Neuronal stem cell (in vitro differentiated cells): ENCODE results near the gene PCCA.

Experiments used
- DNase-seq: peaks from one replicate; pipeline ENCODE4 v3.0.0-alpha.2; 2013; ENCODE audit warnings: low spot score
- H2AFZ ChIP-seq: one replicate; pipeline ENCODE4 v1.6.1; 2013; ENCODE audit warnings: mild to moderate bottlenecking, low read length, inconsistent platforms
- H2AK5ac ChIP-seq: 2 replicates; pipeline ENCODE4 v1.6.1; 2013; ENCODE audit warnings: low read depth, mild to moderate bottlenecking, inconsistent platforms, low read length, moderate library complexity, mixed read lengths
- H2BK120ac ChIP-seq: 2 replicates; pipeline ENCODE4 v1.6.1; 2013; ENCODE audit warnings: low read depth, mild to moderate bottlenecking, inconsistent platforms, low read length, moderate library complexity, mixed read lengths
- H2BK12ac ChIP-seq: one replicate; pipeline ENCODE4 v1.6.1; 2013; ENCODE audit warnings: low read length, inconsistent platforms
- H2BK15ac ChIP-seq: 2 replicates; pipeline ENCODE4 v1.6.1; 2013; ENCODE audit warnings: mild to moderate bottlenecking, low read length, inconsistent platforms, mixed read lengths
- H2BK5ac ChIP-seq: one replicate; pipeline ENCODE4 v1.6.1; 2013; ENCODE audit warnings: inconsistent platforms, mild to moderate bottlenecking, low read length, moderate library complexity
- H3K14ac ChIP-seq: one replicate; pipeline ENCODE4 v1.6.1; 2013; ENCODE audit warnings: low read length, inconsistent platforms
- H3K18ac ChIP-seq: 2 replicates; pipeline ENCODE4 v1.6.1; 2013; ENCODE audit warnings: low read length, inconsistent platforms
- H3K23ac ChIP-seq: 2 replicates; pipeline ENCODE4 v1.6.1; 2013; ENCODE audit warnings: low read depth, mild to moderate bottlenecking, mixed read lengths, low read length, inconsistent platforms; ENCODE audit not compliant: poor library complexity
- H3K27ac ChIP-seq: replicated peaks from 3 replicates; pipeline ENCODE4 v1.5.1; 2013; ENCODE audit warnings: low read length, inconsistent platforms
- H3K27me3 ChIP-seq, 3 experiments: 2 replicates each; pipeline ENCODE4 v1.6.1; 2013; ENCODE audit warnings: low read length in 3 of 3, mild to moderate bottlenecking in 2 of 3, inconsistent platforms in 1 of 3, low read depth in 1 of 3, mixed read lengths in 1 of 3, moderate library complexity in 1 of 3; ENCODE audit not compliant: control insufficient read depth in 3 of 3, insufficient read depth in 3 of 3
- H3K36me3 ChIP-seq, 2 donors: replicated peaks in 1 of 2; 2 replicates each; pipeline ENCODE4 v1.6.1; 2013; ENCODE audit warnings: low read length in 2 of 2; ENCODE audit not compliant: control insufficient read depth in 2 of 2, insufficient read depth in 2 of 2
- H3K4ac ChIP-seq: 2 replicates; pipeline ENCODE4 v1.6.1; 2013; ENCODE audit warnings: inconsistent platforms, mild to moderate bottlenecking, low read length, moderate library complexity
- H3K4me1 ChIP-seq, 2 donors: 1 replicate in 1 of 2; 2 replicates in 1 of 2; pipeline ENCODE4 v1.6.1; 2013; ENCODE audit warnings: low read length in 2 of 2, low read depth in 1 of 2; ENCODE audit not compliant: control insufficient read depth in 2 of 2, insufficient read depth in 1 of 2
- H3K4me2 ChIP-seq: one replicate; pipeline ENCODE4 v1.6.1; 2013; ENCODE audit warnings: mild to moderate bottlenecking, low read length, inconsistent platforms; ENCODE audit not compliant: insufficient read depth, poor library complexity, severe bottlenecking
- H3K4me3 ChIP-seq, 2 donors: 2 replicates each; pipeline ENCODE4 v1.5.1; 2013; ENCODE audit warnings: low read length in 2 of 2, mild to moderate bottlenecking in 2 of 2, inconsistent platforms in 1 of 2, moderate library complexity in 1 of 2
- H3K79me1 ChIP-seq: one replicate; pipeline ENCODE4 v1.6.1; 2013; ENCODE audit warnings: low read depth, mild to moderate bottlenecking, inconsistent platforms, low read length, moderate library complexity
- H3K9ac ChIP-seq: one replicate; pipeline ENCODE4 v1.6.1; 2013; ENCODE audit warnings: mild to moderate bottlenecking, low read depth, low read length, inconsistent platforms; ENCODE audit not compliant: poor library complexity
- H3K9me3 ChIP-seq, 2 donors: replicated peaks in 1 of 2; 2 replicates each; pipeline versions ENCODE3 to v1.6.1; 2013; ENCODE audit warnings: low read length in 2 of 2, mild to moderate bottlenecking in 2 of 2, inconsistent platforms in 1 of 2, low read depth in 1 of 2, mixed read lengths in 1 of 2, moderate library complexity in 1 of 2; ENCODE audit not compliant: control insufficient read depth in 2 of 2, insufficient read depth in 1 of 2
- H4K8ac ChIP-seq: one replicate; pipeline ENCODE4 v1.6.1; 2013; ENCODE audit warnings: low read depth, mild to moderate bottlenecking, inconsistent platforms, low read length, moderate library complexity
- H4K91ac ChIP-seq: one replicate; pipeline ENCODE4 v1.6.1; 2013; ENCODE audit warnings: low read length, low read depth, mild to moderate bottlenecking, inconsistent platforms; ENCODE audit not compliant: poor library complexity
- WGBS, 2 donors: extraction: QIAGEN DNeasy Blood & Tissue Kit; methylation state at CpG; one replicate each; pipeline ENCODE4 v1.1.7; 2013; ENCODE audit warnings: missing lambda C conversion rate in 2 of 2, mixed read lengths in 1 of 2; ENCODE audit not compliant: insufficient read length in 2 of 2, insufficient replicate concordance in 1 of 2; ENCODE audit errors: extremely low coverage in 2 of 2; 5-methylcytosine and 5-hydroxymethylcytosine counted together

Gene PCCA

DNA sequence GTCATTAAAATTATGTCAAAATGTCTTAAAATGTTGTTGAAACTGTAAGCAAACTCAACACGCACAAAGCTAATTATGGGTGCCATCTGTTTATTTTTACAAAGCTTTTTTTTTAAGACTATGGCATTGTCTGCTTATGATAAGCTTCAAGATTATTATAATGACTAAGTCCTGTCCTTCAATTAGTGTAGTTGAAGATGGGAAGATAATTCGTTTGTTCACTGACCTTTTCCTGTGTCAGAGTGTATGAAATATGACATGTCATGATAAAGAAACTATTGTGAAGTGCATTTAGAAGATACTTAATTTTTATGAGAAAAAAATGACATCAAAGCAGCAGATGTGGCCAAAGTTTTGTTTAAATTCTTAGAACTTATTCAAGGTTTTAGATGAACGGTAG, 211.3 kb downstream of the PCCA start:
- no CpG with 5 or more reads among the region's 3 CpGs for WGBS, 2 donors
- Histone ChIP-seq H3K9ac (no peak overlapping the region), H3K27ac (no peak overlapping the region), H3K4ac (no peak overlapping the region), H2BK15ac (no peak overlapping the region), H2BK12ac (no peak overlapping the region), H4K91ac (no peak overlapping the region), H2BK120ac (no peak overlapping the region), H3K23ac (no peak overlapping the region), H3K79me1 (no peaks in the 10 kb centered on the region), H3K27me3 (no peaks in the 10 kb centered on the region), H3K4me1 (peaks cover 0 to 9% of the 10 kb centered on the region in 2 donors), H3K9me3 (peaks cover 0 to 2% of the 10 kb centered on the region in 2 donors), H2AK5ac (no peak overlapping the region), H3K18ac (no peak overlapping the region), H3K14ac (no peak overlapping the region), H3K36me3 (peaks cover 0 to 5% of the 10 kb centered on the region in 2 donors), H3K4me2 (no peak overlapping the region), H2AFZ (no peak overlapping the region), H3K4me3 (no peak overlapping the region), H2BK5ac (no peak overlapping the region), H4K8ac (no peak overlapping the region)
- DNase-seq, result no peak

GRCh38 chr13:100300708-100301107, 211.8 kb downstream of the PCCA start:
- Histone ChIP-seq H3K18ac (no peak overlapping the region), H3K4me3 (no peak overlapping the region), H4K91ac (no peak overlapping the region), H3K23ac (no peak overlapping the region), H3K27me3 (no peaks in the 10 kb centered on the region), H3K79me1 (no peaks in the 10 kb centered on the region), H2AFZ (no peak overlapping the region), H3K9me3 (peaks cover 0 to 2% of the 10 kb centered on the region in 2 donors), H2BK120ac (no peak overlapping the region), H2BK15ac (no peak overlapping the region), H4K8ac (no peak overlapping the region), H2BK5ac (no peak overlapping the region), H3K36me3 (peaks cover 0 to 5% of the 10 kb centered on the region in 2 donors), H3K4ac (no peak overlapping the region), H2BK12ac (no peak overlapping the region), H2AK5ac (no peak overlapping the region), H3K9ac (no peak overlapping the region), H3K14ac (no peak overlapping the region), H3K27ac (no peak overlapping the region), H3K4me1 (peaks cover 0 to 9% of the 10 kb centered on the region in 2 donors), H3K4me2 (no peak overlapping the region)
- DNase-seq, result no peak
- WGBS, 2 donors, result no CpG with 5 or more reads among the region's 4 CpGs

DNA sequence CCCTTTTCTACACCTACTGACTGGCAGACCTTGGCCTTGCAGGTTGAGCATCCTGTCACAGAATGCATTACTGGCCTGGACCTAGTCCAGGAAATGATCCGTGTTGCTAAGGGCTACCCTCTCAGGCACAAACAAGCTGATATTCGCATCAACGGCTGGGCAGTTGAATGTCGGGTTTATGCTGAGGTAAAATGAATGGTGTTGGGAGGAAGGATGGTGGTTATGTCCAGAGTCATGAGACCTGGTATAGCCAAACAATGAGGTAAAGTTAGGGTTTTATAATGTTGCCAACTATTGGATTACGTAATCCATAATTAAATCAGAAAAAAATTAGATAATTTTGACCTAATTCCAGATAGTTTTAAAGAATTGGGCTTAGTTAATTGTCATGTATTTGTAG, 212.5 kb downstream of the PCCA start:
- no peak overlapping the region for H3K23ac ChIP-seq
- no peak overlapping the region for H3K9ac ChIP-seq
- H3K79me1 ChIP-seq, result no peaks in the 10 kb centered on the region
- H2BK12ac ChIP-seq, result no peak overlapping the region
- H2BK15ac ChIP-seq, result no peak overlapping the region
- peaks cover 0 to 2% of the 10 kb centered on the region in 2 donors for H3K9me3 ChIP-seq
- no CpG with 5 or more reads among the region's 5 CpGs for WGBS, 2 donors
- no peaks in the 10 kb centered on the region for H3K27me3 ChIP-seq
- no peak overlapping the region for H3K27ac ChIP-seq
- no peak for DNase-seq
- peaks cover 0 to 5% of the 10 kb centered on the region in 2 donors for H3K36me3 ChIP-seq
- no peak overlapping the region for H4K91ac ChIP-seq
- H2AFZ ChIP-seq, result no peak overlapping the region
- no peak overlapping the region for H2BK5ac ChIP-seq
- H3K4me1 ChIP-seq, result peaks cover 0 to 9% of the 10 kb centered on the region in 2 donors
- H4K8ac ChIP-seq, result no peak overlapping the region
- H3K4me2 ChIP-seq, result no peak overlapping the region
- no peak overlapping the region for H3K14ac ChIP-seq
- H3K4me3 ChIP-seq, result no peak overlapping the region
- H2AK5ac ChIP-seq, result no peak overlapping the region
- H3K4ac ChIP-seq, result no peak overlapping the region
- H3K18ac ChIP-seq, result no peak overlapping the region
- no peak overlapping the region for H2BK120ac ChIP-seq

DNA sequence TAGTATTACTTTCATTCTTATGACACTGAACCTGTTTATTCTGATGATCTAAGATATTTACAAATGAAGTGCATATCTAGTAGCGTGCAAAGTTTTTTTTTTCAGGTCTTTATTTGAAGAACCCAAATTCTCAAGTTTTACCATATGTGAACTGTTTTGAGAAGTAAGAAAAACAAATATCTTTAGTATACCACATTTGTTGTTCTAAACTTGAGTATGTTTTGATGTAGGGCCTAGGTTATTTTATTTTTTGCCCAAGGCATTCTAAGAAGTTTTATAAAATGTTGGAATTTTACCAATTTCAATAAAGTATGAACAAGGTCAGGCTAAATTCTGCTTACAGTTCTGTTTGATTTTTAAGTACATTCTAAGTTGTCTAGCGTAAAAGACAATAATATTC, 213.5 kb downstream of the PCCA start:
- no peak for DNase-seq

More for the DNA sequence above, 213.5 kb downstream of the PCCA start:
- Histone ChIP-seq H2BK5ac (no peak overlapping the region), H3K27me3 (no peaks in the 10 kb centered on the region), H3K9me3 (peaks cover 0 to 2% of the 10 kb centered on the region in 2 donors), H3K27ac (no peak overlapping the region), H2BK15ac (no peak overlapping the region), H4K8ac (no peak overlapping the region), H4K91ac (no peak overlapping the region), H3K14ac (no peak overlapping the region), H2AFZ (no peak overlapping the region), H3K9ac (no peak overlapping the region), H3K4me2 (no peak overlapping the region), H3K36me3 (peaks cover 0 to 8% of the 10 kb centered on the region in 2 donors), H2BK120ac (no peak overlapping the region), H3K18ac (no peak overlapping the region), H3K23ac (no peak overlapping the region), H2AK5ac (no peak overlapping the region), H3K4ac (no peak overlapping the region), H2BK12ac (no peak overlapping the region), H3K79me1 (no peaks in the 10 kb centered on the region), H3K4me3 (no peak overlapping the region), H3K4me1 (peaks cover 0 to 9% of the 10 kb centered on the region in 2 donors)
- no CpG with 5 or more reads among the region's 2 CpGs for WGBS, 2 donors
